H9 (cell line): ENCODE measurements around the gene ST3GAL5. TPM values are rescaled to one million over a fixed set of nuclear protein-coding genes. Genes with fewer than 3 reads are reported as not detected.
"Not testable (repeated sequence)": the region's sequence is repeated elsewhere in the genome, so short reads cannot be mapped to it uniquely, and the experiment has no call there.

Source experiments
- DNase-seq: peaks from one replicate; pipeline ENCODE4 v3.0.0-alpha.2; 2017
- H2AFZ ChIP-seq: one replicate; pipeline ENCODE4 v1.6.1; 2013; ENCODE audit warnings: mild to moderate bottlenecking, low read length, control low read depth, moderate library complexity
- H2AK5ac ChIP-seq: 2 replicates; pipeline ENCODE4 v1.6.1; 2013; ENCODE audit warnings: low read length, control low read depth, mixed read lengths; ENCODE audit not compliant: insufficient read length
- H2BK120ac ChIP-seq: one replicate; pipeline ENCODE4 v1.6.1; 2013; ENCODE audit warnings: low read depth, mild to moderate bottlenecking, low read length, control low read depth, inconsistent platforms; ENCODE audit not compliant: poor library complexity, severe bottlenecking
- H2BK12ac ChIP-seq: 2 replicates; pipeline ENCODE4 v1.6.1; 2013; ENCODE audit warnings: low read length, control low read depth, mixed read lengths, low read depth; ENCODE audit not compliant: insufficient read length
- H2BK15ac ChIP-seq: 2 replicates; pipeline ENCODE4 v1.6.1; 2013; ENCODE audit warnings: low read depth, low read length, control low read depth
- H2BK20ac ChIP-seq: one replicate; pipeline ENCODE4 v1.6.1; 2013; ENCODE audit warnings: low read depth, mild to moderate bottlenecking, low read length, control low read depth, inconsistent platforms; ENCODE audit not compliant: poor library complexity, severe bottlenecking
- H2BK5ac ChIP-seq: 2 replicates; pipeline ENCODE4 v1.6.1; 2013; ENCODE audit warnings: low read length, control low read depth, mixed read lengths; ENCODE audit not compliant: insufficient read length
- H3K14ac ChIP-seq: 2 replicates; pipeline ENCODE4 v1.6.1; 2013; ENCODE audit warnings: low read length, control low read depth; ENCODE audit not compliant: insufficient read depth
- H3K18ac ChIP-seq: 2 replicates; pipeline ENCODE4 v1.6.1; 2013; ENCODE audit warnings: low read depth, mild to moderate bottlenecking, mixed read lengths, low read length, control low read depth; ENCODE audit not compliant: insufficient read length
- H3K23ac ChIP-seq: 2 replicates; pipeline ENCODE4 v1.6.1; 2013; ENCODE audit warnings: low read length, control low read depth, mixed read lengths, low read depth; ENCODE audit not compliant: insufficient read length
- H3K23me2 ChIP-seq: 2 replicates; pipeline ENCODE4 v1.6.1; 2013; ENCODE audit warnings: low read depth, mild to moderate bottlenecking, mixed read lengths, low read length, control low read depth; ENCODE audit not compliant: insufficient read length, poor library complexity, severe bottlenecking
- H3K27ac ChIP-seq: 2 replicates; pipeline ENCODE4 v1.5.1; 2013; ENCODE audit warnings: low read length, control low read depth, mixed read lengths, low read depth; ENCODE audit not compliant: insufficient read length
- H3K27me3 ChIP-seq: 2 replicates; pipeline ENCODE4 v1.6.1; 2013; ENCODE audit warnings: low read length, control low read depth, inconsistent platforms; ENCODE audit not compliant: insufficient read depth
- H3K4ac ChIP-seq: 2 replicates; pipeline ENCODE4 v1.6.1; 2013; ENCODE audit warnings: low read depth, mild to moderate bottlenecking, control low read depth, inconsistent platforms, low read length, moderate library complexity
- H3K4me1 ChIP-seq: 2 replicates; pipeline ENCODE4 v1.6.1; 2013; ENCODE audit warnings: low read length, control low read depth, inconsistent platforms; ENCODE audit not compliant: insufficient read depth
- H3K4me2 ChIP-seq: 2 replicates; pipeline ENCODE4 v1.6.1; 2013; ENCODE audit warnings: low read length, control low read depth, mixed read lengths; ENCODE audit not compliant: insufficient read length, insufficient read depth
- H3K56ac ChIP-seq: 2 replicates; pipeline ENCODE4 v1.6.1; 2013; ENCODE audit warnings: low read depth, mild to moderate bottlenecking, mixed read lengths, low read length, control low read depth; ENCODE audit not compliant: insufficient read length
- H3K79me1 ChIP-seq: 2 replicates; pipeline ENCODE4 v1.6.1; 2013; ENCODE audit warnings: low read depth, mild to moderate bottlenecking, moderate library complexity, low read length, control low read depth, inconsistent platforms; ENCODE audit not compliant: insufficient read depth, poor library complexity, severe bottlenecking
- H3K79me2 ChIP-seq: 2 replicates; pipeline ENCODE4 v1.6.1; 2013; ENCODE audit warnings: low read length, control low read depth, inconsistent platforms; ENCODE audit not compliant: insufficient read depth
- H3K9ac ChIP-seq: 2 replicates; pipeline ENCODE4 v1.6.1; 2013; ENCODE audit warnings: low read length, control low read depth, mixed read lengths; ENCODE audit not compliant: insufficient read length; ENCODE audit errors: extremely low read depth
- H3K9me3 ChIP-seq: one replicate; pipeline ENCODE4 v1.6.1; 2013; ENCODE audit warnings: low read depth, low read length, inconsistent platforms; ENCODE audit not compliant: control insufficient read depth
- H3T11ph ChIP-seq: one replicate; pipeline ENCODE4 v1.6.1; 2013; ENCODE audit warnings: mild to moderate bottlenecking, low read length, control low read depth, inconsistent platforms
- H4K20me1 ChIP-seq: one replicate; pipeline ENCODE4 v1.6.1; 2013; ENCODE audit not compliant: control insufficient read depth, insufficient read length, insufficient read depth
- H4K5ac ChIP-seq: 2 replicates; pipeline ENCODE4 v1.6.1; 2013; ENCODE audit warnings: low read depth, mild to moderate bottlenecking, mixed read lengths, low read length, control low read depth; ENCODE audit not compliant: insufficient read length
- H4K8ac ChIP-seq: replicated peaks from 2 replicates; pipeline ENCODE4 v1.6.1; 2013; ENCODE audit warnings: low read length, control low read depth, mixed read lengths, low read depth; ENCODE audit not compliant: insufficient read length
- H4K91ac ChIP-seq: 2 replicates; pipeline ENCODE4 v1.6.1; 2013; ENCODE audit warnings: low read depth, mild to moderate bottlenecking, moderate library complexity, mixed read lengths, low read length, control low read depth; ENCODE audit not compliant: insufficient read length
- H3K27ac Mint-ChIP-seq, 3 experiments: 2 replicates in 2 of 3; 3 replicates in 1 of 3; pipeline ENCODE4 v1.8.0; 2020 to 2021; ENCODE audit warnings: mixed read lengths in 3 of 3, mild to moderate bottlenecking in 1 of 3, moderate library complexity in 1 of 3
- H3K27me3 Mint-ChIP-seq: 2 replicates; pipeline ENCODE4 v1.8.0; 2021; ENCODE audit warnings: low read depth, mild to moderate bottlenecking, moderate library complexity, mixed read lengths
- H3K36me3 Mint-ChIP-seq, 3 experiments: 2 replicates in 2 of 3; 3 replicates in 1 of 3; pipeline ENCODE4 v1.8.0; 2020 to 2021; ENCODE audit warnings: low read depth in 3 of 3, mixed read lengths in 3 of 3; ENCODE audit not compliant: insufficient read depth in 1 of 3
- H3K4me1 Mint-ChIP-seq, 2 experiments: 2 replicates each; pipeline ENCODE4 v1.8.0; 2020; ENCODE audit warnings: mixed read lengths in 2 of 2
- H3K4me3 Mint-ChIP-seq, 2 experiments: 2 replicates in 1 of 2; 3 replicates in 1 of 2; pipeline ENCODE4 v1.8.0; 2020 to 2021; ENCODE audit warnings: mild to moderate bottlenecking in 2 of 2, mixed read lengths in 2 of 2, moderate library complexity in 1 of 2
- H3K9me3 Mint-ChIP-seq, 2 experiments: 2 replicates in 1 of 2; 3 replicates in 1 of 2; pipeline ENCODE4 v1.8.0; 2020; ENCODE audit warnings: mild to moderate bottlenecking in 2 of 2, mixed read lengths in 2 of 2, moderate library complexity in 1 of 2
- WGBS: extraction: QIAGEN DNeasy Blood & Tissue Kit; methylation state at CpG from one replicate; pipeline ENCODE4 v1.1.7; 2013; ENCODE audit warnings: missing lambda C conversion rate, low lambda C conversion rate, mixed read lengths; ENCODE audit not compliant: insufficient read length; ENCODE audit errors: extremely low coverage; 5-methylcytosine and 5-hydroxymethylcytosine counted together
- total RNA-seq: library from RNA; stranded (reverse); gene quantifications from 2 replicates; pipeline ENCODE4 v1.2.1, GENCODE V29; 2021
- TF ChIP-seq, protein P1 (sequence below): fragments of 200-600 bp; sonication (generic); conservative IDR thresholded peaks from 3 replicates; pipeline ENCODE4 v1.8.0; 2021; ENCODE audit warnings: antibody characterized with exemption, mild to moderate bottlenecking

Gene ST3GAL5
- total RNA-seq, 1 experiment from 2014 or later, result 3.3 TPM

DNA sequence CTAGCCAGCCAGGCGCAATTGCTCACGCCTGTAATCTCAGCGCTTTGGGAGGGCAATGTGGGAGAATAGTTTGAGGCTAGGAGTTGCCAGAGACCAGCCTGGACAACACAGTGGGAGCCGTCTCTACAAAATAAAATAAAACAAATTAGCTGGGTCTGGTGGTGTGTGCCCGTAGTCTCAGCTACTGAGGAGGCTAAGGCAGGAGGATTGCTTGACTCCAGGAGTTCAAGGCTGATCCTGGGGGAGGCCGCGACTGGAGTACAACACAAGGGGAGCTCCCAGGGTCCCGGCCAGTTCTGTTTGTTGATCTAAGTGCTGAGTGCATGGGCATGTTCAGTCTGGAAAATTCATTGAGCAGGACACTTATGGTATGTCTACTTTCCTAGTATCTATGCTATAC lies 2.6 kb downstream of the ST3GAL5 start:
- Histone ChIP-seq H3K4ac (no peak overlapping the region), H3K9ac (no peak overlapping the region), H3K23ac (no peak overlapping the region), H2BK12ac (no peak overlapping the region), H3K27ac (no peak overlapping the region), H3K9me3 (no peaks in the 10 kb centered on the region), H4K91ac (no peak overlapping the region), H2AFZ (no peak overlapping the region), H3K4me1 (no peaks in the 10 kb centered on the region), H2AK5ac (no peak overlapping the region), H3K79me2 (no peaks in the 10 kb centered on the region), H3T11ph (no peak overlapping the region), H2BK20ac (no peak overlapping the region), H4K5ac (no peak overlapping the region), H3K23me2 (peaks cover 13% of the 10 kb centered on the region), H2BK5ac (no peak overlapping the region), H2BK15ac (no peak overlapping the region), H3K4me2 (no peak overlapping the region), H4K8ac (no peak overlapping the region), H4K20me1 (no peaks in the 10 kb centered on the region), H3K18ac (no peak overlapping the region), H3K27me3 (peaks cover 3% of the 10 kb centered on the region; the same call in 1 of the 2 replicates), H3K56ac (no peak overlapping the region), H3K79me1 (no peaks in the 10 kb centered on the region), H3K14ac (no peak overlapping the region), H2BK120ac (no peak overlapping the region)
- TF ChIP-seq, protein P1, sequence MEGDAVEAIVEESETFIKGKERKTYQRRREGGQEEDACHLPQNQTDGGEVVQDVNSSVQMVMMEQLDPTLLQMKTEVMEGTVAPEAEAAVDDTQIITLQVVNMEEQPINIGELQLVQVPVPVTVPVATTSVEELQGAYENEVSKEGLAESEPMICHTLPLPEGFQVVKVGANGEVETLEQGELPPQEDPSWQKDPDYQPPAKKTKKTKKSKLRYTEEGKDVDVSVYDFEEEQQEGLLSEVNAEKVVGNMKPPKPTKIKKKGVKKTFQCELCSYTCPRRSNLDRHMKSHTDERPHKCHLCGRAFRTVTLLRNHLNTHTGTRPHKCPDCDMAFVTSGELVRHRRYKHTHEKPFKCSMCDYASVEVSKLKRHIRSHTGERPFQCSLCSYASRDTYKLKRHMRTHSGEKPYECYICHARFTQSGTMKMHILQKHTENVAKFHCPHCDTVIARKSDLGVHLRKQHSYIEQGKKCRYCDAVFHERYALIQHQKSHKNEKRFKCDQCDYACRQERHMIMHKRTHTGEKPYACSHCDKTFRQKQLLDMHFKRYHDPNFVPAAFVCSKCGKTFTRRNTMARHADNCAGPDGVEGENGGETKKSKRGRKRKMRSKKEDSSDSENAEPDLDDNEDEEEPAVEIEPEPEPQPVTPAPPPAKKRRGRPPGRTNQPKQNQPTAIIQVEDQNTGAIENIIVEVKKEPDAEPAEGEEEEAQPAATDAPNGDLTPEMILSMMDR, result no peak
- Mint-ChIP-seq H3K9me3 (peaks cover 19% of the 10 kb centered on the region in 2 experiments), H3K4me1 (peaks cover 28% of the 10 kb centered on the region in 2 experiments), H3K4me3 (no peak overlapping the region), H3K27ac (no peak overlapping the region), H3K36me3 (peaks cover 15 to 19% (median 19%) of the 10 kb centered on the region in 3 experiments), H3K27me3 (peaks cover 46% of the 10 kb centered on the region)
- no peak for DNase-seq
- no CpG with 5 or more reads among the region's 8 CpGs for WGBS

DNA sequence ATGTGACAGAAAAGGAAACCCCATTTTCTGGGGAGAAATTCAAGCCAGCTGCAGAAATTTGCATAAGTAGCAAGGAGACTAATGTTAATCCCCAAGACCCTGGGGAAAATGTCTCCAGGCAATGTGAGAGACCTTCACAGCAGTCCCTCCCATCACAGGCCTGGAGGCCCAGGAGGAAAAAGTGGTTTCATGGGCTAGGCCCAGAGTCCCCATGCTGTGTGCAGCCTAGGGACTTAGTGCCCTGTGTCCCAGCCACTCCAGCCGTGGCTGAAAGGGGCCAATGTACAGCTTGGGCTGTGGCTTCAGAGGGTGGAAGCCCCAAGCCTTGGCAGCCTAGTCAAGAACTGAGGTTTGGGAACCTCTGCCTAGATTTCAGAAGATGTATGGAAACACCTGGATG lies 7.0 kb downstream of the ST3GAL5 start:
- not testable (repeated sequence) for H3K79me1 ChIP-seq, H4K91ac ChIP-seq, H4K8ac ChIP-seq, H2BK20ac ChIP-seq, H2AK5ac ChIP-seq, H3K27ac Mint-ChIP-seq, H3T11ph ChIP-seq, H2BK120ac ChIP-seq, H3K27ac ChIP-seq, H3K9ac ChIP-seq, H4K5ac ChIP-seq, H3K14ac ChIP-seq, H3K4me2 ChIP-seq, H3K27me3 ChIP-seq, H4K20me1 ChIP-seq, H2BK15ac ChIP-seq, H3K18ac ChIP-seq, H3K4ac ChIP-seq, H3K9me3 ChIP-seq, H3K56ac ChIP-seq, H2AFZ ChIP-seq, H3K23me2 ChIP-seq, DNase-seq, H3K23ac ChIP-seq, H2BK12ac ChIP-seq, H2BK5ac ChIP-seq, H3K79me2 ChIP-seq, H3K4me3 Mint-ChIP-seq, H3K4me1 ChIP-seq
- peaks cover 17 to 25% (median 24%) of the 10 kb centered on the region in 3 experiments for H3K36me3 Mint-ChIP-seq
- no CpG with 5 or more reads among the region's 1 CpG for WGBS
- peaks cover 23 to 25% of the 10 kb centered on the region in 2 experiments for H3K9me3 Mint-ChIP-seq
- H3K4me1 Mint-ChIP-seq, result peaks cover 11 to 15% of the 10 kb centered on the region in 2 experiments
- peaks cover 13% of the 10 kb centered on the region for H3K27me3 Mint-ChIP-seq
